Activated CD4-positive, alpha-beta T cell treated with anti-CD3 and anti-CD28 coated beads for 1 hour (primary cell): ENCODE measurements around the gene PHF19.

Experiments
- DNase-seq: peaks from one replicate; pipeline ENCODE4 v3.0.0-alpha.2; 2020

The PHF19 gene

GRCh38 chr9:120852240-120853010, 24.6 kb downstream of the PHF19 start:
- no peak for DNase-seq

GRCh38 chr9:120851449-120851848, 25.5 kb downstream of the PHF19 start:
- DNase-seq, result no peak

- no peak for DNase-seq
These were observed 26.7 kb downstream of the PHF19 start for GRCh38 chr9:120850315-120850714.

GRCh38 chr9:120846906-120847305, 30.1 kb downstream of the PHF19 start:
- no peak for DNase-seq

GRCh38 chr9:120846251-120846889, 30.6 kb downstream of the PHF19 start:
- DNase-seq, result no peak

- DNase-seq, result no peak
These were observed 31.7 kb downstream of the PHF19 start for GRCh38 chr9:120845255-120845654.

GRCh38 chr9:120842685-120843485, 34.1 kb downstream of the PHF19 start, which contains the start of gene PSMD5:
PSMD5 (minus strand) TSS chr9:120842922; CDS start chr9:120842909, 13 bp downstream.
- DNase-seq, result peak; percentile 93

GRCh38 chr9:120841930-120842684, 34.9 kb downstream of the PHF19 start:
- no peak for DNase-seq

GRCh38 chr9:120839146-120839545, 37.8 kb downstream of the PHF19 start:
- DNase-seq, result no peak

GRCh38 chr9:120837921-120838320, 39.1 kb downstream of the PHF19 start:
- no peak for DNase-seq

GRCh38 chr9:120833325-120833724, 43.7 kb downstream of the PHF19 start:
- DNase-seq, result no peak

GRCh38 chr9:120832807-120833206, 44.2 kb downstream of the PHF19 start:
- DNase-seq, result no peak

- no peak for DNase-seq
These were observed 46.1 kb downstream of the PHF19 start for GRCh38 chr9:120830865-120831264.

- no peak for DNase-seq
These were observed 46.8 kb downstream of the PHF19 start for GRCh38 chr9:120830151-120830550.

GRCh38 chr9:120829650-120830049, 47.3 kb downstream of the PHF19 start:
- DNase-seq, result no peak

- DNase-seq, result no peak
These were observed 56.9 kb downstream of the PHF19 start for GRCh38 chr9:120820095-120820494.

GRCh38 chr9:120818595-120818994, 58.4 kb downstream of the PHF19 start:
- no peak for DNase-seq

- no peak for DNase-seq
These were observed 61.9 kb downstream of the PHF19 start for GRCh38 chr9:120815075-120815474.

- no peak for DNase-seq
These were observed 68.1 kb downstream of the PHF19 start for GRCh38 chr9:120808931-120809330.

- no peak for DNase-seq
These were observed 69.2 kb downstream of the PHF19 start for GRCh38 chr9:120807607-120808379.
